GM12878 (cell line): Measurements from ENCODE around the gene MYO3B.

Experiments used
- FOS ChIP-seq: IDR thresholded peaks from 3 replicates; pipeline ENCODE4 v1.6.1; 2011; ENCODE audit warnings: borderline replicate concordance; ENCODE audit not compliant: insufficient read length; ENCODE audit errors: extremely low read depth
- POLR2AphosphoS5 ChIP-seq: IDR thresholded peaks from 2 replicates; pipeline ENCODE4 v1.6.1; 2011; ENCODE audit warnings: mild to moderate bottlenecking, low read length, inconsistent platforms
- YY1 ChIP-seq: IDR thresholded peaks from 2 replicates; pipeline ENCODE4 v1.6.1; 2011; ENCODE audit warnings: low read depth, mild to moderate bottlenecking, low read length
- ZNF207 ChIP-seq: fragments of 450-650 bp; IDR thresholded peaks from 2 replicates; pipeline ENCODE4 v1.6.1; 2014; ENCODE audit warnings: antibody characterized with exemption, mild to moderate bottlenecking, borderline replicate concordance
- TF ChIP-seq, protein P1 (sequence below), 3 experiments: IDR thresholded peaks in 2 of 3; conservative IDR thresholded peaks in 1 of 3; 2 replicates each; pipeline ENCODE4 v1.5.1; 2011; ENCODE audit warnings: low read depth in 3 of 3, low read length in 3 of 3, mild to moderate bottlenecking in 3 of 3, control low read depth in 2 of 3, moderate library complexity in 2 of 3, inconsistent platforms in 1 of 3, mixed read lengths in 1 of 3; ENCODE audit not compliant: control insufficient read depth in 2 of 3, insufficient read depth in 1 of 3; ENCODE audit errors: extremely low read depth in 1 of 3
- TF ChIP-seq, protein P2 (sequence below): IDR thresholded peaks from 2 replicates; pipeline ENCODE4 v1.6.1; 2012; ENCODE audit warnings: mild to moderate bottlenecking, low read depth, low read length
- TF ChIP-seq, protein P3 (sequence below): IDR thresholded peaks from 2 replicates; pipeline ENCODE4 v1.6.1; 2011; ENCODE audit warnings: mild to moderate bottlenecking, low read depth, low read length, moderate library complexity; ENCODE audit not compliant: insufficient replicate concordance

- TF ChIP-seq, protein P1, sequence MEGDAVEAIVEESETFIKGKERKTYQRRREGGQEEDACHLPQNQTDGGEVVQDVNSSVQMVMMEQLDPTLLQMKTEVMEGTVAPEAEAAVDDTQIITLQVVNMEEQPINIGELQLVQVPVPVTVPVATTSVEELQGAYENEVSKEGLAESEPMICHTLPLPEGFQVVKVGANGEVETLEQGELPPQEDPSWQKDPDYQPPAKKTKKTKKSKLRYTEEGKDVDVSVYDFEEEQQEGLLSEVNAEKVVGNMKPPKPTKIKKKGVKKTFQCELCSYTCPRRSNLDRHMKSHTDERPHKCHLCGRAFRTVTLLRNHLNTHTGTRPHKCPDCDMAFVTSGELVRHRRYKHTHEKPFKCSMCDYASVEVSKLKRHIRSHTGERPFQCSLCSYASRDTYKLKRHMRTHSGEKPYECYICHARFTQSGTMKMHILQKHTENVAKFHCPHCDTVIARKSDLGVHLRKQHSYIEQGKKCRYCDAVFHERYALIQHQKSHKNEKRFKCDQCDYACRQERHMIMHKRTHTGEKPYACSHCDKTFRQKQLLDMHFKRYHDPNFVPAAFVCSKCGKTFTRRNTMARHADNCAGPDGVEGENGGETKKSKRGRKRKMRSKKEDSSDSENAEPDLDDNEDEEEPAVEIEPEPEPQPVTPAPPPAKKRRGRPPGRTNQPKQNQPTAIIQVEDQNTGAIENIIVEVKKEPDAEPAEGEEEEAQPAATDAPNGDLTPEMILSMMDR (IDR thresholded peaks at IDR 0.05 in 2 of 3, conservative IDR thresholded peaks at IDR 0.05 in 1 of 3; ENCODE audit: control insufficient read depth in 2 of 3, extremely low read depth in 1 of 3, insufficient read depth in 1 of 3, low read depth in 3 of 3, low read length in 3 of 3): no peak
- no peak for TF ChIP-seq POLR2AphosphoS5
- TF ChIP-seq, protein P2, sequence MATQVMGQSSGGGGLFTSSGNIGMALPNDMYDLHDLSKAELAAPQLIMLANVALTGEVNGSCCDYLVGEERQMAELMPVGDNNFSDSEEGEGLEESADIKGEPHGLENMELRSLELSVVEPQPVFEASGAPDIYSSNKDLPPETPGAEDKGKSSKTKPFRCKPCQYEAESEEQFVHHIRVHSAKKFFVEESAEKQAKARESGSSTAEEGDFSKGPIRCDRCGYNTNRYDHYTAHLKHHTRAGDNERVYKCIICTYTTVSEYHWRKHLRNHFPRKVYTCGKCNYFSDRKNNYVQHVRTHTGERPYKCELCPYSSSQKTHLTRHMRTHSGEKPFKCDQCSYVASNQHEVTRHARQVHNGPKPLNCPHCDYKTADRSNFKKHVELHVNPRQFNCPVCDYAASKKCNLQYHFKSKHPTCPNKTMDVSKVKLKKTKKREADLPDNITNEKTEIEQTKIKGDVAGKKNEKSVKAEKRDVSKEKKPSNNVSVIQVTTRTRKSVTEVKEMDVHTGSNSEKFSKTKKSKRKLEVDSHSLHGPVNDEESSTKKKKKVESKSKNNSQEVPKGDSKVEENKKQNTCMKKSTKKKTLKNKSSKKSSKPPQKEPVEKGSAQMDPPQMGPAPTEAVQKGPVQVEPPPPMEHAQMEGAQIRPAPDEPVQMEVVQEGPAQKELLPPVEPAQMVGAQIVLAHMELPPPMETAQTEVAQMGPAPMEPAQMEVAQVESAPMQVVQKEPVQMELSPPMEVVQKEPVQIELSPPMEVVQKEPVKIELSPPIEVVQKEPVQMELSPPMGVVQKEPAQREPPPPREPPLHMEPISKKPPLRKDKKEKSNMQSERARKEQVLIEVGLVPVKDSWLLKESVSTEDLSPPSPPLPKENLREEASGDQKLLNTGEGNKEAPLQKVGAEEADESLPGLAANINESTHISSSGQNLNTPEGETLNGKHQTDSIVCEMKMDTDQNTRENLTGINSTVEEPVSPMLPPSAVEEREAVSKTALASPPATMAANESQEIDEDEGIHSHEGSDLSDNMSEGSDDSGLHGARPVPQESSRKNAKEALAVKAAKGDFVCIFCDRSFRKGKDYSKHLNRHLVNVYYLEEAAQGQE: no peak
- no peak for TF ChIP-seq YY1
- no peak for TF ChIP-seq FOS
- TF ChIP-seq, protein P3, sequence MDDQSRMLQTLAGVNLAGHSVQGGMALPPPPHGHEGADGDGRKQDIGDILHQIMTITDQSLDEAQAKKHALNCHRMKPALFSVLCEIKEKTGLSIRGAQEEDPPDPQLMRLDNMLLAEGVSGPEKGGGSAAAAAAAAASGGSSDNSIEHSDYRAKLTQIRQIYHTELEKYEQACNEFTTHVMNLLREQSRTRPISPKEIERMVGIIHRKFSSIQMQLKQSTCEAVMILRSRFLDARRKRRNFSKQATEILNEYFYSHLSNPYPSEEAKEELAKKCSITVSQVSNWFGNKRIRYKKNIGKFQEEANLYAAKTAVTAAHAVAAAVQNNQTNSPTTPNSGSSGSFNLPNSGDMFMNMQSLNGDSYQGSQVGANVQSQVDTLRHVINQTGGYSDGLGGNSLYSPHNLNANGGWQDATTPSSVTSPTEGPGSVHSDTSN: no peak
- TF ChIP-seq ZNF207: no peak
These were observed 322.8 kb downstream of the MYO3B start for GRCh38 chr2:170500770-170501169.
